HG03442 (cell line): Measurements from ENCODE around the gene ADIG.

Experiments
- ATAC-seq: cut with Tn5 transposase; IDR thresholded peaks from one replicate; pipeline ENCODE4 v1.9.1; 2021; ENCODE audit warnings: mild to moderate bottlenecking, moderate library complexity; ENCODE audit not compliant: unreplicated experiment

Gene ADIG

DNA sequence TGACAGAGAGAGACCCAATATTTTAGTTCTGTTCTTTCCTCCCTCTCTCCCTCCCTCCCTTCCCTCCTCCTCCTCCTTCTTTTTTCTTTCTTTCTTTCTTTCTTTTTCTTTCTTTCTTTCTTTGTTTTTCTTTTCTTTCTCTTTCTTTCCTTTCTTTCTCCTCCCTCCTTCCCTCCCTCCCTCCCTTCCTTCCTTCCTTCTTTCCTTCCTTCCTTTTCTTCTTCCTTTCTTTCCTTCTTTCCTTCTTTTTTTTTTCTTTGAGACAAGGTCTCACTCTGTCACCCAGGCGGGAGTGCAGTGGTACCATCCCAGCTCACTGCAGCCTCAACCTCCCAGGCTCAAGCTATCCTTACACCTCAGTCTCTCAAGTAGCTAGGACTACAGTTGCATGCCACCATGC is 49.0 kb downstream of the ADIG start:
- ATAC-seq, result no peak

GRCh38 chr20:38630727-38631126 is 49.7 kb downstream of the ADIG start:
- no peak for ATAC-seq

GRCh38 chr20:38631155-38632022 is 50.4 kb downstream of the ADIG start:
- ATAC-seq, result no peak

DNA sequence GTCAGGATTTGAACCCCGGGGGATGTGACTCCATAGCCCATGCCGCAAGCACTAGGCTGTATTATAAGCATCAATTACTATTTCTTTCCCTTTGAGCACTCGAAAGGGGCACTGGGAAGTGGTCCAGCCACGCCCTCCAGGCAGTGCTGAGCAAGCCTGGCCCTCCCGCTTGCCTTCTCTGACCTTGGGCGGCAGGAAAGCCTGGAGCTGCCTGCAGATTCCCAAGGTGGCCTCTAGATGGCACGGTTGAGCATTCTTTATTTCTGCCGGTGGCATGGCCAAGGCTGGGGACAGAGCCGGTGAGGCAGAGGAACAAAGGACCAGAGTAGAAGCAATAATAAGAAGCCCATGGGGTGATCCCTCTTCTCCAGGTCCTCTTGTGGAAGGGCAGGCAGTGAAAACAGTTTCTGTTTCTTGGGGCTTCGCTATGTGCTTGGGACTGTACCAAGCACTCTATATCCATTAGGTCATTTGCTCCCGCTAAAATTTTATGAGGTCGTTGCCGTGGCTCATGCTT is 52.6 kb downstream of the ADIG start:
- peak; percentile 59 for ATAC-seq

DNA sequence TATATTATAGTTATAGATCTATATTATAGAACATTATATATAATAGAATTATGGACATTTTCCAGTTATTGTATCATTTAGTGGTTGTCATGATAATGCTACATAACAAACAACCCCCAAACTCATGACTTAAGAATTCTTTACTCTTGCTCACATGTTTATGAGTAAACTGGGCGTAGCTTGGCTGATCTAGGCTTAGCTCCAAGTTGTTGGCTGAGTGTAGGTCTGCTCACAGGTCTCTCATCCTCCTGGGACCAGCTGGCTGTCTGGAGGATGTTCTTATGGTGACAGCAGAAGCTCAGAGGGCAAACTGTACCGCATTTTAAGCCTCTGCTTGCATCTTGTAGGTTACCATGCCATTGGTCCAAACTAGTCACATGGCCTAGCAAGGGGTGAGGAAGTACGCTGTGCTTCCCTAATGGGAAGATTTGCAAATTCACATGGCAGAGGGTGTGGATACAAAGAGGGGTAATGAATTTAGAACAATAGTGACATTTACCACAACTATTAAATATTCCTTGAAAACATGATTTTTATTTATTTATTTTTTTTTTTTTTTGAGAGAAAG is 54.8 kb downstream of the ADIG start:
- ATAC-seq, result no peak
